K562 (cell line): ENCODE data around the gene RAB4B. TPM values are rescaled to one million over a fixed set of nuclear protein-coding genes. Genes with fewer than 3 reads are reported as not detected.

Source experiments
- ATF1 ChIP-seq, 2 experiments: fragments of 450-650 bp in 1 of 2; IDR thresholded peaks; 2 replicates each; pipeline ENCODE4 v1.6.1; 2016; ENCODE audit warnings: missing compliant biosample characterization in 1 of 2, missing genetic modification characterization in 1 of 2
- BRD4 ChIP-seq: fragments of 200-600 bp; sonication (generic); IDR thresholded peaks from 2 replicates; pipeline ENCODE4 v1.6.1; 2017; ENCODE audit warnings: inconsistent platforms
- CBX8 ChIP-seq: fragments of 200-600 bp; sonication (generic); IDR thresholded peaks from 2 replicates; pipeline ENCODE4 v1.6.1; 2012; ENCODE audit warnings: borderline replicate concordance, mixed run types, low read depth, mild to moderate bottlenecking, moderate library complexity, mixed read lengths, low read length, control low read depth, inconsistent platforms; ENCODE audit not compliant: poor library complexity, severe bottlenecking; ENCODE audit errors: extremely low read depth
- GABPB1 ChIP-seq: sonication (generic); formaldehyde crosslinking; IDR thresholded peaks from 2 replicates; pipeline ENCODE4 v1.8.0; 2022; ENCODE audit warnings: mild to moderate bottlenecking, missing genetic modification reagents
- HDAC3 ChIP-seq: fragments of 450-650 bp; IDR thresholded peaks from 2 replicates; pipeline ENCODE4 v1.6.1; 2018; ENCODE audit warnings: borderline replicate concordance, mild to moderate bottlenecking, moderate library complexity; ENCODE audit not compliant: partially characterized antibody
- MTA1 ChIP-seq: fragments of 450-650 bp; IDR thresholded peaks from 2 replicates; pipeline ENCODE4 v1.6.1; 2017; ENCODE audit warnings: borderline replicate concordance
- MYNN ChIP-seq, 2 experiments: sonication (generic); formaldehyde crosslinking in 1 of 2; IDR thresholded peaks; 2 replicates each; pipeline versions ENCODE4 v1.5.0 to v1.6.1; 2016 to 2020; ENCODE audit warnings: antibody characterized with exemption in 1 of 2, missing genetic modification reagents in 1 of 2
- PHF21A ChIP-seq: fragments of 450-650 bp; IDR thresholded peaks from 2 replicates; pipeline ENCODE4 v1.6.1; 2017; ENCODE audit warnings: low read depth, borderline replicate concordance
- PHF8 ChIP-seq: fragments of 200-600 bp; sonication (generic); IDR thresholded peaks from 2 replicates; pipeline ENCODE4 v1.6.1; 2012; ENCODE audit warnings: mixed run types, mild to moderate bottlenecking, inconsistent platforms, low read length, moderate library complexity, borderline replicate concordance
- PREB ChIP-seq: sonication (generic); formaldehyde crosslinking; IDR thresholded peaks from 2 replicates; pipeline ENCODE4 v1.8.1; 2023; ENCODE audit warnings: mild to moderate bottlenecking, missing genetic modification reagents
- RB1 ChIP-seq: fragments of 450-650 bp; IDR thresholded peaks from 2 replicates; pipeline ENCODE4 v1.6.1; 2017; ENCODE audit warnings: low read depth, mild to moderate bottlenecking
- RBM34 ChIP-seq: fragments of 200-400 bp; formaldehyde crosslinking; IDR thresholded peaks from 2 replicates; pipeline ENCODE4 v1.6.1; 2018; ENCODE audit warnings: low read length, borderline replicate concordance; ENCODE audit not compliant: insufficient read depth
- SOX6 ChIP-seq: fragments of 450-650 bp; IDR thresholded peaks from 2 replicates; pipeline ENCODE4 v1.6.1; 2014; ENCODE audit warnings: mild to moderate bottlenecking
- SP1 ChIP-seq: sonication (generic); formaldehyde crosslinking; IDR thresholded peaks from 2 replicates; pipeline ENCODE4 v1.8.1; 2022; ENCODE audit warnings: mild to moderate bottlenecking, missing genetic modification reagents
- ZHX1 ChIP-seq: fragments of 150-350 bp; conservative IDR thresholded peaks from 2 replicates; pipeline ENCODE4 v1.6.1; 2014; ENCODE audit warnings: low read length
- ZNF282 ChIP-seq: sonication (generic); formaldehyde crosslinking; IDR thresholded peaks from 2 replicates; pipeline ENCODE4 v1.8.1; 2023; ENCODE audit warnings: missing genetic modification reagents
- ZNF707 ChIP-seq: fragments of 250-450 bp; sonication (Bioruptor Pico); conservative IDR thresholded peaks from 2 replicates; pipeline ENCODE4 v1.8.0; 2022; ENCODE audit warnings: inconsistent platforms, mild to moderate bottlenecking, moderate library complexity
- polyA plus RNA-seq, 8 experiments: library from polyadenylated mRNA; depleted of rRNA in 4 of 8; stranded (reverse) in 5 of 8; unstranded in 3 of 8; fragments of >200 nt; fragmentation: Nextera tagmentation in 2 of 8; fragmentation: Illumina TruSeq in 1 of 8; extraction: Ambion mirVana in 2 of 8; extraction: Trizol in 1 of 8; gene quantifications; 2 replicates each; pipeline versions ENCODE4 v1.2.1 to v1.2.3, GENCODE V29; 2011 to 2014; ENCODE audit warnings: inconsistent platforms in 1 of 8, missing spikeins in 1 of 8
- total RNA-seq, 7 experiments: library from RNA; depleted of rRNA in 6 of 7; stranded (reverse); fragments of >200 nt in 6 of 7; fragmentation: Illumina TruSeq in 2 of 7; extraction: Trizol in 2 of 7; gene quantifications; 2 replicates each; pipeline versions ENCODE4 v1.2.1 to v1.2.3, GENCODE V29; 2011 to 2021; ENCODE audit warnings: low replicate concordance in 1 of 7
- TF ChIP-seq, protein P1 (sequence below): fragments of 250-450 bp; sonication (Bioruptor Pico); IDR thresholded peaks from 2 replicates; pipeline ENCODE4 v1.4.0; 2020; ENCODE audit warnings: mild to moderate bottlenecking, moderate library complexity, borderline replicate concordance

RAB4B gene
- total and polyA plus RNA-seq, 9 of the 15 experiments (the other 6 are each of a cell fraction or from before 2014, with no cell fraction given), result 0.28 to 20.4 (median 9.0) TPM

DNA sequence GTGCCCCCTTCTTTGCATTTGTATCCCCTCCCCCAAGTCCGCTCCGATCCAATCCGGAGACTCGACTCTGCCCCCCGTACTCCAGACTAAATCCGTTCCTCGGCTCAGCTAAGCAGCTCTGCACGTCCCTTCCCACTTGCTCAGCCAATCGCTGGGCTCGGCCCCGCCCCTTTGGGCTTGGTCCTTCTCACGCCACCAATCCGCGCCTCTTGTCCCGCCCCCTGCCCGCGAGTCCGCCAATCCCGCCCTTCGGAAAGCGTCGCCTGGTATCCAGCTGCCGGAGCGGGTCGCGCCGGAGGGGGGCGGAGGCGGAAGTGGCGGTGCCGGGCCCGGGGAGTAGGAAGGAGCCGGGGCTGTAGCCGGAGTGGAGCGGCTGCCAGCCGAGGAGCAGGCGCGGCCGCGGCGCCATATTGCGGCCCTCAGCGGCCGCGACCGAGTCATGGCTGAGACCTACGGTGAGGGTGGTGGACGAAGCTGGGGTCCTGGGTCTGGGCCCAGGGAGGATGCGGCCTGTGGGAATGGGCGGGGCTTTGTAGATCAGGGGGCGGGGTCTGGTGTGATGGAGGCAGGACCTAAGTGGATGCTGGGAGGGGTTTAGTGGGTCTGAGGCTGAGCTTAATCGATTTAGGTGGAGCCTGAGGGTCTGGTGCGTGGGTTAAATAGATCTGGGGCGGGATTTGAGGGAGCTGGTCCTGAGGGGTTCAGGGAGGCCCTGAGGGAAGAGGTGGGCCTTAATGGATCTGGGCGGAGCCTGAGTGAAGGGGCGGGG, at the start of gene RAB4B (continued):
- TF ChIP-seq, protein P1, sequence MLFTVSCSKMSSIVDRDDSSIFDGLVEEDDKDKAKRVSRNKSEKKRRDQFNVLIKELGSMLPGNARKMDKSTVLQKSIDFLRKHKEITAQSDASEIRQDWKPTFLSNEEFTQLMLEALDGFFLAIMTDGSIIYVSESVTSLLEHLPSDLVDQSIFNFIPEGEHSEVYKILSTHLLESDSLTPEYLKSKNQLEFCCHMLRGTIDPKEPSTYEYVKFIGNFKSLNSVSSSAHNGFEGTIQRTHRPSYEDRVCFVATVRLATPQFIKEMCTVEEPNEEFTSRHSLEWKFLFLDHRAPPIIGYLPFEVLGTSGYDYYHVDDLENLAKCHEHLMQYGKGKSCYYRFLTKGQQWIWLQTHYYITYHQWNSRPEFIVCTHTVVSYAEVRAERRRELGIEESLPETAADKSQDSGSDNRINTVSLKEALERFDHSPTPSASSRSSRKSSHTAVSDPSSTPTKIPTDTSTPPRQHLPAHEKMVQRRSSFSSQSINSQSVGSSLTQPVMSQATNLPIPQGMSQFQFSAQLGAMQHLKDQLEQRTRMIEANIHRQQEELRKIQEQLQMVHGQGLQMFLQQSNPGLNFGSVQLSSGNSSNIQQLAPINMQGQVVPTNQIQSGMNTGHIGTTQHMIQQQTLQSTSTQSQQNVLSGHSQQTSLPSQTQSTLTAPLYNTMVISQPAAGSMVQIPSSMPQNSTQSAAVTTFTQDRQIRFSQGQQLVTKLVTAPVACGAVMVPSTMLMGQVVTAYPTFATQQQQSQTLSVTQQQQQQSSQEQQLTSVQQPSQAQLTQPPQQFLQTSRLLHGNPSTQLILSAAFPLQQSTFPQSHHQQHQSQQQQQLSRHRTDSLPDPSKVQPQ (CRISPR knock-in tag), result no peak
- TF ChIP-seq PREB (CRISPR knock-in tag), result no peak
- TF ChIP-seq GABPB1 (CRISPR knock-in tag), result peak; percentile 87
- TF ChIP-seq RB1, result peak; percentile 86
- TF ChIP-seq ZHX1, result no peak
- peak; percentile 99 for TF ChIP-seq PHF21A
- no peak for TF ChIP-seq BRD4
- no peak for TF ChIP-seq RBM34
- no peak for TF ChIP-seq ZNF707 (CRISPR knock-in tag)
- TF ChIP-seq HDAC3, result no peak
- TF ChIP-seq SOX6, result no peak
- TF ChIP-seq ATF1 (CRISPR knock-in tag; IDR thresholded peaks at IDR 0.05), result 0 out of 2 replicates have a peak, but pooled peaks have one; percentile 43
- peak; percentile 73; the same call in 1 of the 2 replicates for TF ChIP-seq ATF1 (tag; IDR thresholded peaks at IDR 0.05)
- no peak for TF ChIP-seq CBX8
- peak; percentile 87 for TF ChIP-seq PHF8
- no peak for TF ChIP-seq MTA1
- TF ChIP-seq SP1 (CRISPR knock-in tag), result peak; percentile 99
- TF ChIP-seq MYNN (IDR thresholded peaks at IDR 0.05), result no peak
- TF ChIP-seq MYNN (CRISPR knock-in tag; IDR thresholded peaks at IDR 0.05), result no peak
- no peak for TF ChIP-seq ZNF282
